ENCODE results near the gene DNASE2. TPM values are rescaled to one million over a fixed set of nuclear protein-coding genes. Genes with fewer than 3 reads are reported as not detected.

The DNASE2 gene
- total RNA-seq, 1 experiment from 2014 or later: 35.7 TPM

GRCh38 chr19:12884926-12885748 is 3.9 kb upstream of the DNASE2 start (continued):
- peak; percentile 26; the same call in 1 of the 2 replicates for TF ChIP-seq GABPB1 (CRISPR knock-in tag; IDR thresholded peaks at IDR 0.05)
- no peak for TF ChIP-seq IRF2 (CRISPR knock-in tag; IDR thresholded peaks at IDR 0.05; ENCODE audit: borderline replicate concordance, low read depth)
- no peak for TF ChIP-seq PRRX2 (CRISPR knock-in tag; IDR thresholded peaks at IDR 0.05)
- TF ChIP-seq ZNF263 (CRISPR knock-in tag; IDR thresholded peaks at IDR 0.05; ENCODE audit: low read depth): no peak
- TF ChIP-seq SP1 (CRISPR knock-in tag; conservative IDR thresholded peaks at IDR 0.05): peak; percentile 96
- no peak for TF ChIP-seq ELF4 (CRISPR knock-in tag; IDR thresholded peaks at IDR 0.05; ENCODE audit: low read depth)
- TF ChIP-seq GRHL2 (CRISPR knock-in tag; IDR thresholded peaks at IDR 0.05; ENCODE audit: insufficient replicate concordance, severe bottlenecking): no peak
- TF ChIP-seq, protein P1, sequence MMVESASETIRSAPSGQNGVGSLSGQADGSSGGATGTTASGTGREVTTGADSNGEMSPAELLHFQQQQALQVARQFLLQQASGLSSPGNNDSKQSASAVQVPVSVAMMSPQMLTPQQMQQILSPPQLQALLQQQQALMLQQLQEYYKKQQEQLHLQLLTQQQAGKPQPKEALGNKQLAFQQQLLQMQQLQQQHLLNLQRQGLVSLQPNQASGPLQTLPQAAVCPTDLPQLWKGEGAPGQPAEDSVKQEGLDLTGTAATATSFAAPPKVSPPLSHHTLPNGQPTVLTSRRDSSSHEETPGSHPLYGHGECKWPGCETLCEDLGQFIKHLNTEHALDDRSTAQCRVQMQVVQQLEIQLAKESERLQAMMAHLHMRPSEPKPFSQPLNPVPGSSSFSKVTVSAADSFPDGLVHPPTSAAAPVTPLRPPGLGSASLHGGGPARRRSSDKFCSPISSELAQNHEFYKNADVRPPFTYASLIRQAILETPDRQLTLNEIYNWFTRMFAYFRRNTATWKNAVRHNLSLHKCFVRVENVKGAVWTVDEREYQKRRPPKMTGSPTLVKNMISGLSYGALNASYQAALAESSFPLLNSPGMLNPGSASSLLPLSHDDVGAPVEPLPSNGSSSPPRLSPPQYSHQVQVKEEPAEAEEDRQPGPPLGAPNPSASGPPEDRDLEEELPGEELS (CRISPR knock-in tag; IDR thresholded peaks at IDR 0.05): peak; percentile 95
- no peak for TF ChIP-seq SMAD4 (CRISPR knock-in tag; IDR thresholded peaks at IDR 0.05)
- TF ChIP-seq FOXJ3 (CRISPR knock-in tag; IDR thresholded peaks at IDR 0.05; ENCODE audit: borderline replicate concordance): no peak
- no peak; the same call in 1 of the 2 replicates for TF ChIP-seq ESRRA (CRISPR knock-in tag; IDR thresholded peaks at IDR 0.05; ENCODE audit: borderline replicate concordance)
- no peak for TF ChIP-seq ZNF671 (CRISPR knock-in tag; IDR thresholded peaks at IDR 0.05)
- peak; percentile 63; the same call in 1 of the 2 replicates for TF ChIP-seq SMAD3 (CRISPR knock-in tag; IDR thresholded peaks at IDR 0.05; ENCODE audit: borderline replicate concordance)
- TF ChIP-seq PRDM15 (CRISPR knock-in tag; IDR thresholded peaks at IDR 0.05): no peak
- TF ChIP-seq CREM (CRISPR knock-in tag; IDR thresholded peaks at IDR 0.05): peak; percentile 49; the same call in 1 of the 2 replicates
- TF ChIP-seq MXD4 (CRISPR knock-in tag; IDR thresholded peaks at IDR 0.05; ENCODE audit: borderline replicate concordance): no peak
- TF ChIP-seq ZNF232 (CRISPR knock-in tag; IDR thresholded peaks at IDR 0.05): peak; percentile 96
- TF ChIP-seq ZNF219 (CRISPR knock-in tag; IDR thresholded peaks at IDR 0.05; ENCODE audit: borderline replicate concordance): 0 out of 2 replicates have a peak, but pooled peaks have one; percentile 59
- no peak for TF ChIP-seq ZNF281 (CRISPR knock-in tag; IDR thresholded peaks at IDR 0.05)
- TF ChIP-seq NR1H2 (CRISPR knock-in tag; IDR thresholded peaks at IDR 0.05): no peak
- no peak for TF ChIP-seq STAT6 (CRISPR knock-in tag; conservative IDR thresholded peaks at IDR 0.05; ENCODE audit: low read depth)
- TF ChIP-seq, protein P2, sequence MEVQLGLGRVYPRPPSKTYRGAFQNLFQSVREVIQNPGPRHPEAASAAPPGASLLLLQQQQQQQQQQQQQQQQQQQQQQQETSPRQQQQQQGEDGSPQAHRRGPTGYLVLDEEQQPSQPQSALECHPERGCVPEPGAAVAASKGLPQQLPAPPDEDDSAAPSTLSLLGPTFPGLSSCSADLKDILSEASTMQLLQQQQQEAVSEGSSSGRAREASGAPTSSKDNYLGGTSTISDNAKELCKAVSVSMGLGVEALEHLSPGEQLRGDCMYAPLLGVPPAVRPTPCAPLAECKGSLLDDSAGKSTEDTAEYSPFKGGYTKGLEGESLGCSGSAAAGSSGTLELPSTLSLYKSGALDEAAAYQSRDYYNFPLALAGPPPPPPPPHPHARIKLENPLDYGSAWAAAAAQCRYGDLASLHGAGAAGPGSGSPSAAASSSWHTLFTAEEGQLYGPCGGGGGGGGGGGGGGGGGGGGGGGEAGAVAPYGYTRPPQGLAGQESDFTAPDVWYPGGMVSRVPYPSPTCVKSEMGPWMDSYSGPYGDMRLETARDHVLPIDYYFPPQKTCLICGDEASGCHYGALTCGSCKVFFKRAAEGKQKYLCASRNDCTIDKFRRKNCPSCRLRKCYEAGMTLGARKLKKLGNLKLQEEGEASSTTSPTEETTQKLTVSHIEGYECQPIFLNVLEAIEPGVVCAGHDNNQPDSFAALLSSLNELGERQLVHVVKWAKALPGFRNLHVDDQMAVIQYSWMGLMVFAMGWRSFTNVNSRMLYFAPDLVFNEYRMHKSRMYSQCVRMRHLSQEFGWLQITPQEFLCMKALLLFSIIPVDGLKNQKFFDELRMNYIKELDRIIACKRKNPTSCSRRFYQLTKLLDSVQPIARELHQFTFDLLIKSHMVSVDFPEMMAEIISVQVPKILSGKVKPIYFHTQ (CRISPR knock-in tag; IDR thresholded peaks at IDR 0.05): no peak
- TF ChIP-seq, protein P3, sequence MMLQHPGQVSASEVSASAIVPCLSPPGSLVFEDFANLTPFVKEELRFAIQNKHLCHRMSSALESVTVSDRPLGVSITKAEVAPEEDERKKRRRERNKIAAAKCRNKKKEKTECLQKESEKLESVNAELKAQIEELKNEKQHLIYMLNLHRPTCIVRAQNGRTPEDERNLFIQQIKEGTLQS (CRISPR knock-in tag; conservative IDR thresholded peaks at IDR 0.05): 0 out of 2 replicates have a peak, but pooled peaks have one; percentile 47
- TF ChIP-seq ZBTB21 (CRISPR knock-in tag; IDR thresholded peaks at IDR 0.05; ENCODE audit: borderline replicate concordance): peak; percentile 83; the same call in 1 of the 2 replicates
